Measurements from ENCODE around the gene UBALD1. TPM values are rescaled to one million over a fixed set of nuclear protein-coding genes. Genes with fewer than 3 reads are reported as not detected.

The UBALD1 gene
- total RNA-seq (10 to 100 TPM; 30.1 to 41.0 TPM), polyA plus RNA-seq (1 to 10 TPM; 2.4 to 4.8 TPM)

DNA sequence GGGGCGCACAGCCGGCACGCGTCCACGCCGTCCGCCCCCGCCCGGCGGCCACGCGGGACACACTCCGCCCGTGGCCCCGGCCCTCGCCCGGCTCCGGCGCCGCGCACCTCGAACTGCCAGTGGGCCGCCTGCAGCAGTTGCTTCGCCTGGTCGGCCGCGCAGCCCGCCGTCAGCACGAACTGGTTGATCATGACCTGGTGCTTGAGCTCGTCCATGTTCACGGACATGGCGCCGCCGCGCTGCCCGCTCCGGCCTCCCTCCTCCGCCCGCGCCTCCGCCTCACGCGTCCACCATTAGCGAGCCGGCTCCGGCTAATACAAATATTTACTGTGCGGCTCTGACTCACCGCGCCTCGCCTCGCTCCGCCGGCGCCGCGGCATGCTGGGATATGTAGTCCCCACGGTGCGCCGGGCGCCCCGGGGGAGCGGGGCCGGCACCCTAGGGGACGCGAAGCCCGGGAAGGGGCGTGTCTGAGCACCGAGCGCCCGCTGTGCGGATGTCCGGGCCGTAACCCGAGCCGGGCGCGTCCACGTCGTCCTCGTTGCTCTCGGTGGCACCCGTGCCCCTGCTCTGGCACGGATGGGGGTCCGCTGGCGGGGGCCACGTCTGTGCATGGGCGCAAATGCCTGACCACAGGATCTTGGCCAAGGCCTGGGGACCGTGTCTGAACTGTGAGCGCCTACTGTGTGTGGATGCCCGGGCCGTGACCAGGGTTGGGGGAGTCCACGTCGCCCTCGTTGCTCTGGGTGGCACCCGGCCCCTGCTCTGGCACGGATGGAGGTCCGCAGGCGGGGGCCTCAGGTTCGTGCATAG, at the start of gene UBALD1:
Gene UBALD1, minus strand, starts transcription at position 318 of the 813 bp plus-strand sequence. Its CDS starts 91 bp downstream, at position 227.
- peak within 1 kb of the TSS; percentile 91 to 98 (median 96) for H3K4me3 Mint-ChIP-seq
- peaks cover 0 to 7% of the 10 kb centered on the region in 2 donors for H3K36me3 Mint-ChIP-seq
- ChIA-PET CTCF (ENCODE audit: partially characterized antibody) (interaction anchor here (1.1 to 1.8 kb wide), 3 partner anchors 9 to 120 kb away, joined by 3 to 11 read pairs (median 8); partner anchors contain the start of genes ANKS3, DNAAF8 and MGRN1), POLR2A (ENCODE audit: partially characterized antibody) (interaction anchor here (1.0 to 4.6 kb wide), 8 partner anchors 10 to 153 kb away, joined by 3 to 51 read pairs (median 12); partner anchors contain the start of genes ANKS3, CDIP1, DNAAF8 and MGRN1)
- DNase-seq, result peak; percentile 69 to 78 (median 72)
- no peaks in the 10 kb centered on the region for H3K9me3 Mint-ChIP-seq
- H3K4me1 Mint-ChIP-seq, result peaks cover 5 to 41% (median 25%) of the 10 kb centered on the region in 4 donors
- peak within 1 kb of the TSS; percentile 79 for H3K27ac ChIP-seq (ENCODE audit: low read depth, low read length)
- no peaks in the 10 kb centered on the region for H3K9me3 ChIP-seq (ENCODE audit: control insufficient read depth in 1 of 2, low read length in 2 of 2)
- peak within 1 kb of the TSS; percentile 95 to 100 (median 98) for H3K27ac Mint-ChIP-seq
- H3K27me3 ChIP-seq (ENCODE audit: insufficient read depth, low read length), result no peaks in the 10 kb centered on the region
- H3K4me3 ChIP-seq (ENCODE audit: low read length in 2 of 2), result peak within 1 kb of the TSS; percentile 52 to 66
- peaks cover 43% of the 10 kb centered on the region for H3K4me1 ChIP-seq (ENCODE audit: insufficient read depth, low read length)
- intact Hi-C loops (cut with micrococcal nuclease), result loop anchor here (10.0 kb wide), 2 partner anchors 140 to 190 kb away; partner anchors contain the start of genes HMOX2, NMRAL1 and ROGDI
- no peaks in the 10 kb centered on the region for H3K27me3 Mint-ChIP-seq
- no peaks in the 10 kb centered on the region for H3K36me3 ChIP-seq (ENCODE audit: insufficient read depth, low read length)

DNA sequence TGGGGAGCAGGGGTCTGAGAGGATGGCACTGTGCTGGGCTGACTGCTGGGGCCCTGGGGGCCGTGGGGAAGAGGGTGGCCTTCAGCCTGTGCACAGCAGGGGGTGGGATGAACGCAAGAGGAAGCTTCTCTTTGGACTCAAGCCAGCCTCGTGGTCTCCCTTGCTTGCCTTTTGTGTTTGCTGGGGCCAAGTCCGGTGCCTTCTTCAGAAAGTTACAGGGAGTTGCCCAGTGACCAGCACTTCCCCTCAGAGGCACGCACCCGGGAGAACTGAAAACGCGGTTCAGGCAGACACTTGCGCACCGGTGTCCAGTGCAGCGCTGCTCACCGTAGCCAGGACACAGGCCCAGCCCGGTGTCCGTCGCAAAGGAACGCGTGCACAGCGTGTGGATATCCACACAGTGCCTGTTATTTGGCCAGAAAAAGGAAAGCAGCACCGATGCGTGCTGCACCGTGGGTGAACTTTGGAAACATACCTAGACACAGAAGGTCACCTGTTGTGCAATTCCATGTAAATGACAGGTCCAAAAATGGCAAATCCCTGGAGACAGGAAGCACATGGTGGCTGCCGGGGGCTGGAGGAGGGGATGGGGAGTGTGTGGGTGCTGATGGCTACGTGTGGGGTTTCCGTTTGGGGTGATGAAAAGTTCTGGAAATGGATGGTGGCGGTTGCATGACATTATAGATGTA, 49.2 kb upstream of the UBALD1 start:
- Mint-ChIP-seq H3K4me1 (peaks cover 18 to 76% (median 34%) of the 10 kb centered on the region in 4 donors), H3K36me3 (peaks cover 0 to 20% of the 10 kb centered on the region in 2 donors), H3K27me3 (no peaks in the 10 kb centered on the region), H3K4me3 (peak overlapping the region in 7 of 8 donors; percentile 44 to 81 (median 70)), H3K9me3 (no peaks in the 10 kb centered on the region), H3K27ac (peak overlapping the region; percentile 92 to 98 (median 96))
- H3K27me3 ChIP-seq (ENCODE audit: insufficient read depth, low read length), result no peaks in the 10 kb centered on the region
- peak overlapping the region; percentile 57 for H3K27ac ChIP-seq (ENCODE audit: low read depth, low read length)
- DNase-seq, result no peak
- H3K36me3 ChIP-seq (ENCODE audit: insufficient read depth, low read length), result peaks cover 9% of the 10 kb centered on the region
- no peak overlapping the region for H3K4me3 ChIP-seq (ENCODE audit: low read length in 2 of 2)
- peaks cover 57% of the 10 kb centered on the region for H3K4me1 ChIP-seq (ENCODE audit: insufficient read depth, low read length)
- ChIA-PET POLR2A (ENCODE audit: partially characterized antibody) (interaction anchor here (1.0 to 2.3 kb wide), 6 partner anchors 13 to 70 kb away, joined by 4 to 12 read pairs (median 5); partner anchors contain the start of genes ANKS3, DNAAF8, MGRN1 and NUDT16L1), CTCF (ENCODE audit: partially characterized antibody) (interaction anchor here (0.8 to 0.9 kb wide), 2 partner anchors 10 to 40 kb away, joined by 3 read pairs; partner anchors contain the start of gene MGRN1)
- H3K9me3 ChIP-seq (ENCODE audit: control insufficient read depth in 1 of 2, low read length in 2 of 2), result no peaks in the 10 kb centered on the region
- intact Hi-C loops (cut with micrococcal nuclease), result loop anchor here (1.0 to 2.0 kb wide), 2 partner anchors 12 to 71 kb away; partner anchors contain the start of genes ANKS3 and DNAAF8

DNA sequence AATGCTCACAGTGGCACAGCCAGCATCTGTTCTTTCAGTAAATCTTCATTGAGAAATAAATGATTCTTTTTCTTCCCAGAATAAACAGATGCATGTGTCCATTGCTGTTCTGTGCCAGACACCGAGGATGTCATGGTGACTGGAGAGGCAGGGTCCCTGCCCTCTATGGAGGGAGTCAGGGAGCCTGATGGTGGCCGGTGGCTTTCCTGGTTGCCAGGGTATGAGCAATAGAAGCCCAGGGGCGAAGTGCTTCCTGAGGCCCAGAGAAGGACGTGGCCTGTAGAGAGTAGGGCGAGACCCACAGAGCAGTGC, 48.7 kb upstream of the UBALD1 start:
- H3K27ac ChIP-seq (ENCODE audit: low read depth, low read length), result peak overlapping the region; percentile 57
- Mint-ChIP-seq H3K4me1 (peaks cover 18 to 81% (median 36%) of the 10 kb centered on the region in 4 donors), H3K27me3 (no peaks in the 10 kb centered on the region), H3K4me3 (peak overlapping the region in 4 of 8 donors; percentile 21 to 81 (median 40)), H3K27ac (peak overlapping the region; percentile 54 to 98 (median 73)), H3K9me3 (no peaks in the 10 kb centered on the region), H3K36me3 (peaks cover 0 to 20% of the 10 kb centered on the region in 2 donors)
- no peaks in the 10 kb centered on the region for H3K27me3 ChIP-seq (ENCODE audit: insufficient read depth, low read length)
- no peak overlapping the region for H3K4me3 ChIP-seq (ENCODE audit: low read length in 2 of 2)
- peaks cover 57% of the 10 kb centered on the region for H3K4me1 ChIP-seq (ENCODE audit: insufficient read depth, low read length)
- ChIA-PET CTCF (ENCODE audit: partially characterized antibody) (no interaction called here), POLR2A (ENCODE audit: partially characterized antibody) (interaction anchor here (1.3 kb wide), 1 partner anchor 12 kb away, joined by 4 read pairs; no protein-coding TSS in a partner anchor)
- H3K9me3 ChIP-seq (ENCODE audit: control insufficient read depth in 1 of 2, low read length in 2 of 2), result no peaks in the 10 kb centered on the region
- H3K36me3 ChIP-seq (ENCODE audit: insufficient read depth, low read length), result peaks cover 4% of the 10 kb centered on the region
- no peak for DNase-seq
- intact Hi-C loops (cut with micrococcal nuclease), result no loop called here

DNA sequence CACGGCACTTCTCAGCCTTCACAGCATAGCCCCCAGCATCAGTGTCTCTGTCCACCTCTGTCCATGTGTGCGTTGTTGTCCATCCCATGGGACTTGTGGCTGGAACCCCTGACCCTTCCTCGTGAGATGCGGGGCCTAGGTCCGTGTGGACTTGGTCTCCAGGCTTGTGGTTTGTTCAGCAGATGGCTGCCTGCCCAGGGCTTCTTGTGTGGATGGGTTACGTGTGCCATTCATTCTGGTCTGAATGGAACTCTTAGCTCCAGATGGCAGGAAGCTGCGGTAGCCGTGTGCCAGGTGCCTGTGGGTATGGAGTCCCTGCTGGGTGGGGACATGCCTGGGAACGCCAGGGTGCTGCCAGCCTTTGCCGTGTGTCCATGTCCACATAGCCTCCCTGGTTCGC, 47.0 kb upstream of the UBALD1 start:
- H3K4me3 Mint-ChIP-seq, result no peak overlapping the region
- no peaks in the 10 kb centered on the region for H3K9me3 Mint-ChIP-seq
- peaks cover 0 to 26% of the 10 kb centered on the region in 2 donors for H3K36me3 Mint-ChIP-seq
- ChIA-PET POLR2A (ENCODE audit: partially characterized antibody) (interaction anchor here (1.2 to 1.8 kb wide), 4 partner anchors 10 to 39 kb away, joined by 3 to 10 read pairs (median 4); partner anchors contain the start of gene NUDT16L1), CTCF (ENCODE audit: partially characterized antibody) (interaction anchor here (3.3 kb wide), 1 partner anchor 37 kb away, joined by 7 read pairs; the partner anchor contains the start of gene MGRN1)
- H3K4me1 Mint-ChIP-seq, result peaks cover 18 to 73% (median 35%) of the 10 kb centered on the region in 4 donors
- H3K27ac Mint-ChIP-seq, result peak overlapping the region; percentile 73 to 94 (median 87)
- no peaks in the 10 kb centered on the region for H3K27me3 Mint-ChIP-seq
- H3K4me3 ChIP-seq (ENCODE audit: low read length in 2 of 2), result no peak overlapping the region
- peaks cover 6% of the 10 kb centered on the region for H3K36me3 ChIP-seq (ENCODE audit: insufficient read depth, low read length)
- peak overlapping the region; percentile 49 for H3K27ac ChIP-seq (ENCODE audit: low read depth, low read length)
- DNase-seq, result no peak
- intact Hi-C loops (cut with micrococcal nuclease), result no loop called here
- H3K27me3 ChIP-seq (ENCODE audit: insufficient read depth, low read length), result no peaks in the 10 kb centered on the region
- no peaks in the 10 kb centered on the region for H3K9me3 ChIP-seq (ENCODE audit: control insufficient read depth in 1 of 2, low read length in 2 of 2)
- peaks cover 57% of the 10 kb centered on the region for H3K4me1 ChIP-seq (ENCODE audit: insufficient read depth, low read length)

DNA sequence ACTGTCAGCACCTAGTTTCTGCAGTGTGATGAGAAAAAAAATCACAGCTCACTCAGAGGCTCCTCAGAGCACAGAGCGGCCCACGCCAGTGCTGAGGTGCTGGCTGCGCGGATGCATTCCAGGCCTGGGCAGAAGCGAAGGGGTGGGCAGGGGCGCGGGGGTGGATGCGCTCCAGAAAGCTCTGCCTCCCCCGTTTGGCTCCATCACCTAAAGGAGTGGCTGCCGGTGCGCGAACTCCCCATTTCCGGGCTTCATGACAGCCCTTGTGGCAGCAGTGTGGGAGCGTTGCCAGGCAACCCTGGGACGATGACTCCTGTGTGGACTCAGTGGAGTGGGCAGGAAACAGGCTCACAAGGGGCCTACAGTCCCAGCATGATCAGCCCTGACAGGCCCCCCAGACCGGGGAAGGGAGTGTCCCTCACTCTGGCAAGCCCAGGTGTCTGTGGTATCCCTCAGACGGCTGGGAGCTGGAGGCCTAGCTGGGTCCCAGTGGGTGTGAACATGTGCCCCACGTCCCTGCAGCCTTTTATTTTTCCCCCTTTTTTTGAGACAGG, 45.8 kb upstream of the UBALD1 start:
- peaks cover 48% of the 10 kb centered on the region for H3K4me1 ChIP-seq (ENCODE audit: insufficient read depth, low read length)
- peaks cover 4 to 29% of the 10 kb centered on the region in 2 donors for H3K36me3 Mint-ChIP-seq
- H3K27ac Mint-ChIP-seq, result peak overlapping the region; percentile 81 to 94 (median 90)
- CTCF ChIA-PET (ENCODE audit: partially characterized antibody), result interaction anchor here (1.5 to 3.3 kb wide), 2 partner anchors 10 to 36 kb away, joined by 7 to 9 read pairs; partner anchors contain the start of gene MGRN1
- no peak overlapping the region for H3K4me3 ChIP-seq (ENCODE audit: low read length in 2 of 2)
- H3K9me3 Mint-ChIP-seq, result no peaks in the 10 kb centered on the region
- H3K27me3 Mint-ChIP-seq, result no peaks in the 10 kb centered on the region
- POLR2A ChIA-PET (ENCODE audit: partially characterized antibody), result interaction anchor here (1.2 to 1.8 kb wide), 8 partner anchors 11 to 122 kb away, joined by 3 to 10 read pairs (median 4); partner anchors contain the start of genes ANKS3, CDIP1, DNAAF8 and MGRN1
- DNase-seq, result peak; percentile 42 to 79 (median 63)
- peaks cover 16 to 63% (median 35%) of the 10 kb centered on the region in 4 donors for H3K4me1 Mint-ChIP-seq
- peak overlapping the region; percentile 49 for H3K27ac ChIP-seq (ENCODE audit: low read depth, low read length)
- H3K4me3 Mint-ChIP-seq, result peak overlapping the region in 5 of 8 donors; percentile 36 to 69 (median 43)
- no peaks in the 10 kb centered on the region for H3K9me3 ChIP-seq (ENCODE audit: control insufficient read depth in 1 of 2, low read length in 2 of 2)
- intact Hi-C loops (cut with micrococcal nuclease), result no loop called here
- peaks cover 13% of the 10 kb centered on the region for H3K36me3 ChIP-seq (ENCODE audit: insufficient read depth, low read length)
- no peaks in the 10 kb centered on the region for H3K27me3 ChIP-seq (ENCODE audit: insufficient read depth, low read length)
